ENCODE data around the gene COMTD1.
"Not testable (repeated sequence)": the region's sequence is repeated elsewhere in the genome, so short reads cannot be mapped to it uniquely, and the experiment has no call there.

Gene COMTD1

GRCh38 chr10:75212343-75212742 lies 23.4 kb downstream of the COMTD1 start:
- no peak for DNase-seq

DNA sequence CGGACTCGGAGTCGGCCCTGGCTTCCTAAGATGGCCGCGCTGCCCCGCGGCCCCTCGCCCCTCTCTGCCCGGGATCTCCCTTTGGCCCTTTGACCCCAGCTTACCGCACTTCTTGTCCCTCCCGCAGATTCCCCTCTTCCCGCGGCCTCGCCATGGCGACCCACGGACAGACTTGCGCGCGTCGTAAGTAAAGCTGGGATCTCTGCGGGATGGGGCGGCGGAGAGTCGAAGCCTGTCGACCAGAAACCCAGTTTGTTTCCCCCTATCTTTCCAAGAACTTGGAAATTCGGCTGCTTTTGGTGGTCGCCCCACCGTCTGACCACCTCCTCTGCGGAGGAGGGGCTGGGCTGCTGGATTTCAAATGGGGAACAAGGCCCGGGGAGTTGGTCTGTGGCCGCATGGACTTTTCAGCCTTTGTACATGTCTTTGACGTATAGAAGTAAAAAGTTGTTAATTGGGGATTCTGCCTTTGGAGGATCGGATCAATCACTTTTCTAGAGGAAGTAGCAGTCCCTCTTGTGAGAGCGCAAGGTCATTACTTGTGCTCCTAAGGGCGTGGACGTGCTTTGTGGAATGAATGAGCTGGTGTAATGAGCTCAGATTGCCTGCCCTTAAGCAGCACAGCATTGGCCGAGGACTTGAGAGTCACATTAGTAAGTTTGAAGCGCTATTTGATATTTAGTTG lies 24.6 kb downstream of the COMTD1 start:
- peak; percentile 31 to 36 for DNase-seq

- peak; percentile 94 for DNase-seq
Observed at GRCh38 chr10:75210282-75211006, 25.3 kb downstream of the COMTD1 start, which contains the start of gene VDAC2. Gene VDAC2 (plus strand): TSS chr10:75210796. CDS start chr10:75211159, 363 bp downstream.

GRCh38 chr10:75209921-75210281 lies 25.9 kb downstream of the COMTD1 start:
- peak; percentile 81 for DNase-seq

DNA sequence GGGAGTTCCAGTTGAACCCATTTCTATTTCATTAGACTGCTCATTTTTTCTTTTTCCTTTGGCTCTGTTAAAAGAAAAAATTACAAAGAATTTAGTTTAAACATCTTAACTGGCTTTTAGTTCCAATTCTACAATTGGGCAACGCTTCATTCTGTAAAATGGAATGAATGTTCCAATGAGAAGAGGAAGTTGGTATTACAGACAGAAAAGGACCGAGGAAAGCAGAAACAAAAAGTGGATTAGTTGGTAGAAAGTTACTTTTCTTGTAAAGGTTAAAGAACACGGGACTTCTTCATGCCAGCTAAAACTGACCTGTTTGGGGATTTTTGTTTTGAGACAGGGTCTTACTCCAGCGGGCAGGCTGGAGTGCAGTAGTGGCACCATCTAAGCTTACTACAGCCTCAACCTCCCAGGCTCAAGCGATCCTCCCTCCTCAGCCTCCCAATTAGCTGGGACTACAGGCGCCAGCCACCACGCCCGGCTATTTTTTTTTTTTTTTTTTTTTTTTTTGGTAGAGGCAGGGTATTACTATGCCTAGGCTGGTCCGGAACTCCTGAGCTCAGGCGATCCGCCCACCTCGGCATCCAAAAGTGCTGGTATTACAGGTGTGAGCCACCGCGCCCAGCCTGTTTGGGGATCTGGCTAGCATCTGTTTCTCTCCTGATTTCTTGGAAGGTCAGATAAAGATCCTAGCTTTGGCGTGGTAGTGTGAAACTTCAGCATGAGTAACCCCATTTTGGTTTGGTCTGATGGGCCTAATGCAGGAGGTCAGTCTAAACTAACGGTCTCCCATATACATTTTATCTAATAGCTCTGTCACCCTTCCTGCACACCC lies 26.5 kb downstream of the COMTD1 start:
- DNase-seq: no peak

GRCh38 chr10:75208181-75208580 lies 27.6 kb downstream of the COMTD1 start:
- DNase-seq: no peak

DNA sequence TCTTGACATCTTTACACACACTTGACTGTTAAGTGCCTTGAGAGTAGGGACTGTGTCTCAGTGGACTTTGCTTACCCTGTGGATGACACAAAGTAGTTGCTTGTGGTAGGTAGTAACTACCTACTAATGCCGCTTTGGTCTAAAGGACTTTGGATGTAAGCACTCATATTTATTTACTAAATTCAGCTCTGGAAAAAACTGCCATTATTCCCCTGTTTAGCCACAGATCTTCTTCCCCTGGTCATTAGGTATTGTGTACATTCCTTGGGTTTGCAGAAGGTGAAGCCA lies 28.0 kb downstream of the COMTD1 start:
- DNase-seq: no peak

GRCh38 chr10:75207079-75207856 lies 28.5 kb downstream of the COMTD1 start:
- DNase-seq: no peak

DNA sequence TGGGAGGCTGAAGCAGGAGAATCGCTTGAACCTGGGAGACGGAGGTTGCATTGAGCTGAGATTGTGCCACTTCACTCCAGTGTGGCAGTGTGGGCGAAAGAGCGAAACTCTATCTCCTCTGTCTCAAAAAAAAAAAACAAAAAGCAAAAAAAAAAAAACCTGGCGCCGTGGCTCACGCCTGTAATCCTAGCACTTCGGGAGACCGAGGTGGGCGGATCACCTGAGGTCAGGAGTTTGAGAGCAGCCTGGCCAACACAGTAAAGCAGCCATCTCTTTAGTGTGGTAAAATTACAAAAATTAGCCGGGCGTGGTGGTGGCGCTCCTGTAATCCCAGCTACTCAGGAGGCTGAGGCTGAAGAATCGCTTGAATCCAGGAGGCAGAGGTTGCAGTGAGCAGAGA lies 29.1 kb downstream of the COMTD1 start:
- not testable (repeated sequence) for DNase-seq

DNA sequence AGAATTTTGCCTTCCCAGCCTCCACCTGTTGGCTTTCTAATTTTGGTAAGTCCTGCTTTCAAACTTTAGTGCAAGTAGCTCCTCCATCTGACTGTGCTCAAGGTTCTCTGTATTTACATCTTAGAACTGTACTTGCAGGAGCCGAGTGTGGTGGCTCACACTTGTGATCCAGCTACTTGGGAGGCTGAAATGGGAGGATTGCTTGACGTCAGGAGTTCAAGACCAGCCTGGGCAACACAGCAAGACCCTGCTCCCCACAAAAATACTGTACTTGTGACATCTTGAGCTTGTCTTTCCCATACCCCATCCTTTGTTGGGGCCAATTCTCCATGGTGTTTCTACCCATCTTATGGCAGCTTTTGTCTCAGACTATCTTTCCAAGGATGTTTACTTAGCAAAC lies 29.8 kb downstream of the COMTD1 start:
- DNase-seq: no peak

- DNase-seq: no peak
Observed at GRCh38 chr10:75203724-75204123, 32.0 kb downstream of the COMTD1 start.

- DNase-seq: not testable (repeated sequence)
Observed at GRCh38 chr10:75203046-75203620, 32.6 kb downstream of the COMTD1 start.

GRCh38 chr10:75202321-75203045 lies 33.3 kb downstream of the COMTD1 start:
- DNase-seq: no peak

DNA sequence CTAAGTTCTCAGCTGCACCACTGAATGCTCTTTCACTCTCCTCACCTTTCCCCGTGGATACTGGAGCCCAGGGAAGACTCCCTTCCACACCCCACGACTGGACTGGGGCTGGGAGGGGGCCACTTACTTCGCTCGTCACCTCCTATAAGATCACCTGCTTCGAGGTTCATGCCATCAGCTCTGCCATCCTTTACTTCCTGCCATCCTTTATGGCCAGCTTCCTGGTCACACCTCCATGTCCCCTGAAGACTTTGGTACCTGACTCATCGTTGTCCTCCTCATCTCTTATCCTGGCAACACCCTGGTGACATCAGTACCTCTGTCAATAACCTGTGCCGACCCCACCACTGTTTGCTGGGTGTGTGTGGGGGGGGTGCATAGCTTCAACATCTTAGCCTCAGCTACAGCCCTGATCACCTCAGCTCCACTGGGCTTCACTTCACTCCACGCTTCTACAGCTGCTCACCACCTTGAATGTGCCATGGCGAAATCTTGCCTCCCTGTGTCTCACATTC lies 33.9 kb downstream of the COMTD1 start:
- no peak for DNase-seq

DNA sequence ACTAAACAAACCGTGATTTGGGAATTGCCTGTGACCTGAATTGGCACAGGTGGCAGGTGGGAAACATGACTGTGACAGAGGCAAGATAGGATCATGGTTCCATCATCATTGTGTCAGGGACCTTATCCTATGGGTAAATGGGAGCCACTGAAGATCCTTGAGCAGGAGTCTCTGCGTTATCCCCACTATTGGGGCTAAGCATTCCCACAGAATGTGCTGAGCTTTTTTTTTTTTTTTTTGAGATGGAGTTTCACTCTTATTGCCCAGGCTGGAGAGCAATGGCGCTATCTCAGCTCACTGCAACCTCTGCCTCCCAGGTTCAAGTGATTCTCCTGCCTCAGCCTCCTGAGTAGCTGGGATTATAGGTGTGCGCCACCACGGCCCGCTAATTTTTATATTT lies 35.8 kb downstream of the COMTD1 start:
- DNase-seq: not testable (repeated sequence)

GRCh38 chr10:75197906-75198305 lies 37.9 kb downstream of the COMTD1 start:
- no peak for DNase-seq

GRCh38 chr10:75197066-75197465 lies 38.7 kb downstream of the COMTD1 start:
- DNase-seq: no peak

DNA sequence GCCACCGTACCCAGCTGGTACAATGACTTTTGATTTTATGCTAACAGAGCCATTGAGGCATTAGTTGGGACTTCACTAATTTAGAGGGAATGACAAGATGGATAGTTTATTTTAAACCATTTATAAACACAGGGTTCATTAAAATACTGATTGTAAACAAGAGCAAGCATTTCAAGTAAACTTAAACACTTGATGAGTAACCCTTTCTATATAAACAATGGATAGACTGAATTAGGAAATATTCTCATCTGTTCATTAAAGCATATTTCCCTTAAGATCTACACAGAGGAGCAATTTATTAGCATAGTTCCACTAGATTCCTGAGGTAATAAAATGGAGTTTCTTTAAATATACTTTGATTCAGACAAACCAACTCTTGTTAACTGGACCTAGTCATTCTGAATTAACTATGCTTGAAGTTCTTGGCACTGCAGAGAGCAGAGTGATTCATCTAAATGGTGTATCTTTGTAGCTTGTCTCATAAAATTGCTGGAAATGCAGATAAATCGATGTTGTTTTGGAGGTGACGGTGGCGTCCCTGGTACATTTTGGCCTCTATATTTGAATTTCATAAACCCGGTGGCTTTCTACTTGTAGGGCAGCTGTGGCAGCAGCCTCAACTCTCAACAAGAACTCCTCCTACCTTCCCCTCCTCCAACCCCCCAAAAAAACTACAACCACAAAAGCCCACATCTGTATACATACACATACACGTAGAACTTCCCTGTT lies 40.6 kb downstream of the COMTD1 start:
- DNase-seq: no peak

DNA sequence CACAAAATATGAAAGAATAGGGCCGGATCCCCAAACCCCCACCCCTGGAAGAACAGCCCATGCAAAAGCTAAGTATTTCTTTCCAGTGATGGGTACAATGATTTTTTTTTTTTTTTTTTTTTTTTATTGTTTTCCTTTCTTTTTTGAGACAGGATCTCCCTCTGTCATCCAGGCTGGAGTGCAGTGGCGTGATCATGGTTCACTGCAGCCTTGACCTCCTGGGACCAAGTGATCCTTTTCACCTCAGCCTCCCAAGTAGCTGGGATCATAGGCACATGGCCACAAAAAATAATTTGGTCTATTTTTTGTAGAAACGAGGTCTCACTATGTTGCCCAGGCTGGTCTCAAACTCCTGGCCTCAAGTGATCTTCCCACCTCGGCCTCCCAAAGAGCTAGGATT lies 41.1 kb downstream of the COMTD1 start:
- not testable (repeated sequence) for DNase-seq

- DNase-seq: no peak
Observed at GRCh38 chr10:75191821-75192568, 43.8 kb downstream of the COMTD1 start.

Measured in activated CD4-positive, alpha-beta T cell treated with anti-CD3 and anti-CD28 coated beads for 4 hours (primary cell).